ENCODE measurements around the gene PRPF31.

DNA sequence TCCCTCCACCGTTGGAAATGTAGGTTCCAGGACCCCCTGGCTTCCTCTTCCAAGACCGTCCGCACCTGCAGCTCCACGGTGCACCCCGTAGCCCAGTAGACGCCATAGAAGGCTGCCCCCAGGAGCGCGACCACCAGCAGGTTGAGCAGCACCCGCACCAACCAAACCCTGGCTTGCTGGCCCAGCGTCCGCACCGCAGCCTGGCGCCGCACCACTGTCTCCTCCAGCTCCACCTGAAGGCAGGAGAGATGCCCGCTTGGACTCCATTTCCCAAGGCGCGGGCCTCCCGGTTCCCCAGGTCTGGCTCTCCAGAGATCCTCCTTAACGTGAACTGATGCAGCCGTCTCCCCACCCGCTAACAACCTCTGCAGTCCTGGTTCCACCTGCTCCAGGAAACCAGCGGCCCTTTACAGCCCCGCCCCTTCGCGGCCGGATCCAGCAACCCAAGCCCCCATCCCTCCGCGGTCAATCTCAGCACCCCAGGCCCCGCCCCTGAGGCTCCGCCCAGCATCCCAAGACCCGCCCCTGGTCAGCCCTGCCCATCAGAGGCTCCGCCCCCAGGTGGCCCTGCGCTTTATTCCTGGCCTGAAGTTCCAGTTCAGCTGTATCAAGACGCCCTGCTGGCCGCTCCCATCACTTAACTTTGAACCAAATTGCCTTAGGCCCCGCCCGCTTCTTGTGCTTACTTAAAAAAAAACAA is 49.0 kb downstream of the PRPF31 start:
- no peak for TF ChIP-seq TAF1 (IDR thresholded peaks at IDR 0.05; ENCODE audit: borderline replicate concordance, insufficient read depth, low read length)
- TF ChIP-seq, protein P1, sequence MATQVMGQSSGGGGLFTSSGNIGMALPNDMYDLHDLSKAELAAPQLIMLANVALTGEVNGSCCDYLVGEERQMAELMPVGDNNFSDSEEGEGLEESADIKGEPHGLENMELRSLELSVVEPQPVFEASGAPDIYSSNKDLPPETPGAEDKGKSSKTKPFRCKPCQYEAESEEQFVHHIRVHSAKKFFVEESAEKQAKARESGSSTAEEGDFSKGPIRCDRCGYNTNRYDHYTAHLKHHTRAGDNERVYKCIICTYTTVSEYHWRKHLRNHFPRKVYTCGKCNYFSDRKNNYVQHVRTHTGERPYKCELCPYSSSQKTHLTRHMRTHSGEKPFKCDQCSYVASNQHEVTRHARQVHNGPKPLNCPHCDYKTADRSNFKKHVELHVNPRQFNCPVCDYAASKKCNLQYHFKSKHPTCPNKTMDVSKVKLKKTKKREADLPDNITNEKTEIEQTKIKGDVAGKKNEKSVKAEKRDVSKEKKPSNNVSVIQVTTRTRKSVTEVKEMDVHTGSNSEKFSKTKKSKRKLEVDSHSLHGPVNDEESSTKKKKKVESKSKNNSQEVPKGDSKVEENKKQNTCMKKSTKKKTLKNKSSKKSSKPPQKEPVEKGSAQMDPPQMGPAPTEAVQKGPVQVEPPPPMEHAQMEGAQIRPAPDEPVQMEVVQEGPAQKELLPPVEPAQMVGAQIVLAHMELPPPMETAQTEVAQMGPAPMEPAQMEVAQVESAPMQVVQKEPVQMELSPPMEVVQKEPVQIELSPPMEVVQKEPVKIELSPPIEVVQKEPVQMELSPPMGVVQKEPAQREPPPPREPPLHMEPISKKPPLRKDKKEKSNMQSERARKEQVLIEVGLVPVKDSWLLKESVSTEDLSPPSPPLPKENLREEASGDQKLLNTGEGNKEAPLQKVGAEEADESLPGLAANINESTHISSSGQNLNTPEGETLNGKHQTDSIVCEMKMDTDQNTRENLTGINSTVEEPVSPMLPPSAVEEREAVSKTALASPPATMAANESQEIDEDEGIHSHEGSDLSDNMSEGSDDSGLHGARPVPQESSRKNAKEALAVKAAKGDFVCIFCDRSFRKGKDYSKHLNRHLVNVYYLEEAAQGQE (IDR thresholded peaks at IDR 0.05; ENCODE audit: insufficient read depth in 1 of 2, low read depth in 2 of 2, low read length in 2 of 2), result no peak
- no peak for TF ChIP-seq SIN3A (IDR thresholded peaks at IDR 0.05; ENCODE audit: borderline replicate concordance, insufficient read depth, low read length)
- TF ChIP-seq POLR2AphosphoS5 (IDR thresholded peaks at IDR 0.05; ENCODE audit: low read depth, low read length), result no peak
- no peak for TF ChIP-seq FOXP2 (optimal IDR thresholded peaks at IDR 0.05; ENCODE audit: borderline replicate concordance, extremely low read depth, extremely low read length, insufficient read depth)

All from PFSK-1 (cell line).